Brain microvascular endothelial cell (primary cell): Measurements from ENCODE around the gene GNAO1.

Experiments
- DNase-seq: peaks from one replicate; pipeline ENCODE4 v3.0.0-alpha.2; 2020
- H3K27ac ChIP-seq: fragments of 250-450 bp; sonication (Bioruptor Pico); 2 replicates; pipeline ENCODE4 v1.5.1; 2020; ENCODE audit warnings: mild to moderate bottlenecking, moderate library complexity
- H3K27me3 ChIP-seq: fragments of 250-450 bp; sonication (Bioruptor Pico); replicated peaks from 2 replicates; pipeline ENCODE4 v1.5.1; 2020; ENCODE audit warnings: mild to moderate bottlenecking
- H3K36me3 ChIP-seq: fragments of 250-450 bp; sonication (Bioruptor Pico); replicated peaks from 2 replicates; pipeline ENCODE4 v1.5.1; 2020; ENCODE audit warnings: mild to moderate bottlenecking
- H3K4me3 ChIP-seq: 2 replicates; pipeline ENCODE4 v1.5.1; 2011; ENCODE audit warnings: low read depth, mild to moderate bottlenecking, control low read depth, low read length, moderate library complexity
- CTCF ChIP-seq: IDR thresholded peaks from 2 replicates; pipeline ENCODE4 v1.5.1; 2011; ENCODE audit warnings: low read depth, mild to moderate bottlenecking, moderate library complexity, low read length, control low read depth, inconsistent platforms; ENCODE audit errors: missing control alignments
- in situ Hi-C: cut with HindIII; loops from 2 replicates; pipeline ENCODE4 v1.10.0; 2017; ENCODE audit warnings: low sequenced_read_pairs, low pct_ligation_motif_present

Gene GNAO1

GRCh38 chr16:56255904-56256303 lies 64.6 kb downstream of the GNAO1 start:
- no peak for TF ChIP-seq CTCF
- peaks cover 3% of the 10 kb centered on the region for H3K27me3 ChIP-seq
- H3K27ac ChIP-seq, result no peak overlapping the region
- DNase-seq, result no peak
- H3K36me3 ChIP-seq, result no peaks in the 10 kb centered on the region
- in situ Hi-C loops, result no loop called here
- no peak overlapping the region for H3K4me3 ChIP-seq

- TF ChIP-seq CTCF, result no peak
- no peak overlapping the region for H3K4me3 ChIP-seq
- H3K27me3 ChIP-seq, result peaks cover 3% of the 10 kb centered on the region
- H3K36me3 ChIP-seq, result no peaks in the 10 kb centered on the region
- H3K27ac ChIP-seq, result no peak overlapping the region
- no peak for DNase-seq
- in situ Hi-C loops, result no loop called here
Measured at GRCh38 chr16:56257239-56257638, 66.0 kb downstream of the GNAO1 start.

- Histone ChIP-seq H3K36me3 (no peaks in the 10 kb centered on the region), H3K27me3 (peaks cover 3% of the 10 kb centered on the region), H3K27ac (no peak overlapping the region), H3K4me3 (no peak overlapping the region)
- TF ChIP-seq CTCF, result no peak
- in situ Hi-C loops, result no loop called here
- no peak for DNase-seq
Measured at GRCh38 chr16:56257666-56258342, 66.5 kb downstream of the GNAO1 start.

- in situ Hi-C loops, result no loop called here
- DNase-seq, result no peak
- no peak for TF ChIP-seq CTCF
- Histone ChIP-seq H3K4me3 (no peak overlapping the region), H3K36me3 (no peaks in the 10 kb centered on the region), H3K27ac (no peak overlapping the region), H3K27me3 (peaks cover 3% of the 10 kb centered on the region)
Measured at GRCh38 chr16:56258508-56259424, 67.5 kb downstream of the GNAO1 start.

GRCh38 chr16:56259425-56259779 lies 68.1 kb downstream of the GNAO1 start:
- Histone ChIP-seq H3K4me3 (no peak overlapping the region), H3K36me3 (no peaks in the 10 kb centered on the region), H3K27me3 (peaks cover 3% of the 10 kb centered on the region), H3K27ac (no peak overlapping the region)
- no peak for TF ChIP-seq CTCF
- no peak for DNase-seq
- in situ Hi-C loops, result no loop called here
